Cardiac muscle cell (in vitro differentiated cells and primary cell): ENCODE data around the gene BFSP2. TPM values are rescaled to one million over a fixed set of nuclear protein-coding genes. Genes with fewer than 3 reads are reported as not detected.

ENCODE experiments used
- DNase-seq, 2 donors: peaks; one replicate each; pipeline versions ENCODE4 v3.0.0 to v3.0.0-alpha.2; 2010 to 2017; ENCODE audit warnings: low read depth in 1 of 2, low spot score in 1 of 2
- H3K27ac ChIP-seq: fragments of 200-600 bp; sonication (generic); 2 replicates; pipeline ENCODE4 v1.5.1; 2016
- H3K27me3 ChIP-seq: fragments of 200-600 bp; sonication (generic); 2 replicates; pipeline ENCODE4 v1.6.0; 2016; ENCODE audit warnings: control low read depth
- H3K36me3 ChIP-seq: fragments of 200-600 bp; sonication (generic); 2 replicates; pipeline ENCODE4 v1.5.1; 2016; ENCODE audit warnings: control low read depth
- H3K4me1 ChIP-seq: fragments of 200-600 bp; sonication (generic); 2 replicates; pipeline ENCODE4 v1.8.1; 2017; ENCODE audit warnings: low read depth, mild to moderate bottlenecking, mixed run types
- H3K4me3 ChIP-seq: fragments of 200-600 bp; sonication (generic); 2 replicates; pipeline ENCODE4 v1.5.1; 2016; ENCODE audit warnings: mild to moderate bottlenecking
- H3K9me3 ChIP-seq: fragments of 200-600 bp; sonication (generic); 2 replicates; pipeline ENCODE4 v1.5.1; 2017; ENCODE audit warnings: low read depth, mild to moderate bottlenecking, control low read depth
- CTCF ChIP-seq: IDR thresholded peaks from 2 replicates; pipeline ENCODE4 v1.5.1; 2012; ENCODE audit warnings: low read depth, mild to moderate bottlenecking, low read length
- polyA plus RNA-seq: library from polyadenylated mRNA; unstranded; fragments of >200 nt; fragmentation: Nextera tagmentation; extraction: Ambion mirVana; gene quantifications from 2 replicates; pipeline ENCODE4 v1.2.1, GENCODE V29; 2016
- total RNA-seq: library from RNA; depleted of rRNA; stranded (reverse); fragments of >200 nt; gene quantifications from 2 replicates; pipeline ENCODE4 v1.2.3, GENCODE V29; 2016

BFSP2 gene
- total and polyA plus RNA-seq, 2 experiments from 2014 or later, result not detected

GRCh38 chr3:133364704-133365103 lies 35.2 kb upstream of the BFSP2 start:
- TF ChIP-seq CTCF, result no peak
- Histone ChIP-seq H3K36me3 (no peaks in the 10 kb centered on the region), H3K4me1 (no peaks in the 10 kb centered on the region), H3K4me3 (no peak overlapping the region), H3K9me3 (no peaks in the 10 kb centered on the region), H3K27ac (no peak overlapping the region), H3K27me3 (no peaks in the 10 kb centered on the region)
- DNase-seq, result no peak

- H3K27ac ChIP-seq, result no peak overlapping the region
- no peaks in the 10 kb centered on the region for H3K36me3 ChIP-seq
- H3K4me1 ChIP-seq, result no peaks in the 10 kb centered on the region
- no peaks in the 10 kb centered on the region for H3K27me3 ChIP-seq
- H3K4me3 ChIP-seq, result no peak overlapping the region
- TF ChIP-seq CTCF, result no peak
- no peaks in the 10 kb centered on the region for H3K9me3 ChIP-seq
- no peak for DNase-seq
Observed at GRCh38 chr3:133366921-133367320, 32.9 kb upstream of the BFSP2 start.

- DNase-seq, result no peak
- Histone ChIP-seq H3K27ac (no peak overlapping the region), H3K9me3 (no peaks in the 10 kb centered on the region), H3K27me3 (no peaks in the 10 kb centered on the region), H3K4me1 (no peaks in the 10 kb centered on the region), H3K4me3 (no peak overlapping the region), H3K36me3 (no peaks in the 10 kb centered on the region)
- TF ChIP-seq CTCF, result no peak
Observed at GRCh38 chr3:133367403-133367802, 32.5 kb upstream of the BFSP2 start.

- Histone ChIP-seq H3K27ac (no peak overlapping the region), H3K4me3 (no peak overlapping the region), H3K4me1 (no peaks in the 10 kb centered on the region), H3K36me3 (no peaks in the 10 kb centered on the region), H3K9me3 (no peaks in the 10 kb centered on the region), H3K27me3 (no peaks in the 10 kb centered on the region)
- no peak for TF ChIP-seq CTCF
- DNase-seq, result no peak
Observed at GRCh38 chr3:133367956-133368355, 31.9 kb upstream of the BFSP2 start.

- H3K4me3 ChIP-seq, result no peak overlapping the region
- H3K4me1 ChIP-seq, result no peaks in the 10 kb centered on the region
- TF ChIP-seq CTCF, result no peak
- no peak overlapping the region for H3K27ac ChIP-seq
- DNase-seq, result no peak
- no peaks in the 10 kb centered on the region for H3K27me3 ChIP-seq
- no peaks in the 10 kb centered on the region for H3K9me3 ChIP-seq
- H3K36me3 ChIP-seq, result no peaks in the 10 kb centered on the region
Observed at GRCh38 chr3:133368371-133369067, 31.3 kb upstream of the BFSP2 start.

- H3K9me3 ChIP-seq, result no peaks in the 10 kb centered on the region
- no peak for DNase-seq
- no peak for TF ChIP-seq CTCF
- no peak overlapping the region for H3K27ac ChIP-seq
- no peak overlapping the region for H3K4me3 ChIP-seq
- H3K27me3 ChIP-seq, result no peaks in the 10 kb centered on the region
- no peaks in the 10 kb centered on the region for H3K4me1 ChIP-seq
- no peaks in the 10 kb centered on the region for H3K36me3 ChIP-seq
Observed at GRCh38 chr3:133369068-133369440, 30.8 kb upstream of the BFSP2 start.
